Astrocyte (in vitro differentiated cells and primary cell): ENCODE measurements around the gene TLE2.

ENCODE experiments used
- CTCF ChIP-seq: IDR thresholded peaks from 2 replicates; pipeline ENCODE4 v1.5.1; 2011; ENCODE audit warnings: low read depth, mild to moderate bottlenecking, inconsistent platforms, low read length, moderate library complexity; ENCODE audit not compliant: insufficient read depth
- EZH2 ChIP-seq: IDR thresholded peaks from 2 replicates; pipeline ENCODE4 v1.6.1; 2012; ENCODE audit warnings: mild to moderate bottlenecking, low read length, inconsistent platforms; ENCODE audit not compliant: insufficient read depth

GRCh38 chr19:3019211-3019854 is 9.7 kb downstream of the TLE2 start:
- TF ChIP-seq CTCF (no peak), EZH2 (no peak)
